Spleen (tissue), 7 donors: Measurements from ENCODE around the gene CERS1.

Experiments
- POLR2A ChIP-seq, 3 donors: fragments of 450-650 bp; IDR thresholded peaks; one replicate each; pipeline ENCODE4 v1.5.1; 2017; ENCODE audit warnings: antibody characterized with exemption in 3 of 3, mild to moderate bottlenecking in 1 of 3
- TF ChIP-seq, protein P1 (sequence below), 11 experiments: fragments of 200-600 bp in 7 of 11; fragments of 450-650 bp in 4 of 11; sonication (generic) in 4 of 11; IDR thresholded peaks in 8 of 11; conservative IDR thresholded peaks in 3 of 11; 1 replicate in 7 of 11; 2 replicates in 4 of 11; pipeline versions ENCODE4 v1.4.0 to v1.8.0; 2016 to 2021; ENCODE audit warnings: antibody characterized with exemption in 11 of 11, inconsistent platforms in 4 of 11, mild to moderate bottlenecking in 1 of 11
- donor health status: DM: no; HTN: no; CAD: no; lungs with moderate emphysema.
- donor health status: DM: no; HTN: no; CAD: no.
- donor health status: DM: no; HTN: no; CAD: no.

DNA sequence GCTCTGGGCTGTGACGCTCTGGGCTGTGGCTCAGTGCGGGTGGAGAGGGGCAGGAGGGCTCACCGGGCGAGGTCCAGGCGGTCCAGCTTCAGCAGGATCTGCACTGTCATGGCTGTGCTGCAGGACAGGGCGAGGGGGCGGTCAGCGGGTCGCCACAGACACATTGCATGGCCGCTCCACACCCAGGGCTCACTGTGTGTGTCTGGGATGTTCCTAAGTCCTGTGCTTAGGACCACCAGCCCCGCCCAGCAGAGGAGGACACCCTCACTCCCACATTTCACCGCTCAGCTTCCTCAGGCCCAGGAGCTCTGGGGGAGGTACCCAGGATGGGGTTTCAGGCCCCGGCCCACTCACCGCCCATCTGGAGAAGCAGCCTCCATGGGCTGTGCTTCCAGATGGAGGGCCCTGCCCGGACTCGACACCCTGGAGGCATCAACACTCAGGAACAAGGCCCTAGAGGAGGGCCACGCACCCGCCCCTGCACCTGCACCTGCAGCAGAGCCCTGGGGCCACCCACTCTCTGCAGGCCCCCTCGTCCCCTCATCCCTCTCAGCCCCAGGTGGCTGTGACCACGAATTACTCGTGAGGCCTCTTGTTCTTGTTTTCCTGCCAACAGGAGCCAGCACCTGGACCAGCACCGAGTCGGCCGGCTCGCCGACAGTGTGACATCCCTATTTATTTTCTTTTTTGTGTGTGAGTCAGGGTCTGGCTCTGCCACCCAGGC lies 9.7 kb upstream of the CERS1 start:
- TF ChIP-seq, protein P1, sequence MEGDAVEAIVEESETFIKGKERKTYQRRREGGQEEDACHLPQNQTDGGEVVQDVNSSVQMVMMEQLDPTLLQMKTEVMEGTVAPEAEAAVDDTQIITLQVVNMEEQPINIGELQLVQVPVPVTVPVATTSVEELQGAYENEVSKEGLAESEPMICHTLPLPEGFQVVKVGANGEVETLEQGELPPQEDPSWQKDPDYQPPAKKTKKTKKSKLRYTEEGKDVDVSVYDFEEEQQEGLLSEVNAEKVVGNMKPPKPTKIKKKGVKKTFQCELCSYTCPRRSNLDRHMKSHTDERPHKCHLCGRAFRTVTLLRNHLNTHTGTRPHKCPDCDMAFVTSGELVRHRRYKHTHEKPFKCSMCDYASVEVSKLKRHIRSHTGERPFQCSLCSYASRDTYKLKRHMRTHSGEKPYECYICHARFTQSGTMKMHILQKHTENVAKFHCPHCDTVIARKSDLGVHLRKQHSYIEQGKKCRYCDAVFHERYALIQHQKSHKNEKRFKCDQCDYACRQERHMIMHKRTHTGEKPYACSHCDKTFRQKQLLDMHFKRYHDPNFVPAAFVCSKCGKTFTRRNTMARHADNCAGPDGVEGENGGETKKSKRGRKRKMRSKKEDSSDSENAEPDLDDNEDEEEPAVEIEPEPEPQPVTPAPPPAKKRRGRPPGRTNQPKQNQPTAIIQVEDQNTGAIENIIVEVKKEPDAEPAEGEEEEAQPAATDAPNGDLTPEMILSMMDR (IDR thresholded peaks at IDR 0.05 in 8 of 11, conservative IDR thresholded peaks at IDR 0.05 in 3 of 11), result no peak
- no peak for TF ChIP-seq POLR2A (IDR thresholded peaks at IDR 0.05)
